Activated naive CD4-positive, alpha-beta T cell treated with Interleukin-2 at 50 U/mL for 16 hours (primary cell): ENCODE measurements around the gene LCN10.
"Not testable (repeated sequence)": the region's sequence is repeated elsewhere in the genome, so short reads cannot be mapped to it uniquely, and the experiment has no call there.

Source experiments
- DNase-seq: peaks from one replicate; pipeline ENCODE4 v3.0.0-alpha.2; 2020

Gene LCN10

GRCh38 chr9:136718345-136719194, 24.2 kb downstream of the LCN10 start:
- no peak for DNase-seq

- DNase-seq, result no peak
Measured at GRCh38 chr9:136717399-136717798, 25.3 kb downstream of the LCN10 start.

- DNase-seq, result no peak
Measured at GRCh38 chr9:136714893-136715274, 27.9 kb downstream of the LCN10 start.

- no peak for DNase-seq
Measured at GRCh38 chr9:136714096-136714892, 28.4 kb downstream of the LCN10 start.

GRCh38 chr9:136713550-136713949, 29.2 kb downstream of the LCN10 start:
- DNase-seq, result no peak

GRCh38 chr9:136712690-136713544, 29.8 kb downstream of the LCN10 start:
- no peak for DNase-seq

- no peak for DNase-seq
Measured at GRCh38 chr9:136711751-136712689, 30.7 kb downstream of the LCN10 start, which contains the start of gene DIPK1B. Gene DIPK1B (plus strand): TSS chr9:136712572. CDS start chr9:136712666, 94 bp downstream.

- not testable (repeated sequence) for DNase-seq
Measured at GRCh38 chr9:136711219-136711648, 31.5 kb downstream of the LCN10 start.

GRCh38 chr9:136710543-136710942, 32.2 kb downstream of the LCN10 start:
- DNase-seq, result no peak

- no peak for DNase-seq
Measured at GRCh38 chr9:136709454-136710109, 33.2 kb downstream of the LCN10 start.

- no peak for DNase-seq
Measured at GRCh38 chr9:136707849-136708517, 34.8 kb downstream of the LCN10 start.

- no peak for DNase-seq
Measured at GRCh38 chr9:136707011-136707410, 35.7 kb downstream of the LCN10 start.

- DNase-seq, result no peak
Measured at GRCh38 chr9:136705564-136705963, 37.2 kb downstream of the LCN10 start.

- DNase-seq, result not testable (repeated sequence)
Measured at GRCh38 chr9:136704741-136705140, 38.0 kb downstream of the LCN10 start.

GRCh38 chr9:136703276-136703860, 39.4 kb downstream of the LCN10 start:
- no peak for DNase-seq

- no peak for DNase-seq
Measured at GRCh38 chr9:136701668-136702053, 41.1 kb downstream of the LCN10 start.

- DNase-seq, result peak; percentile 75
Measured at GRCh38 chr9:136700959-136701667, 41.6 kb downstream of the LCN10 start.

GRCh38 chr9:136700304-136700703, 42.4 kb downstream of the LCN10 start:
- no peak for DNase-seq

GRCh38 chr9:136698635-136699246, 44.0 kb downstream of the LCN10 start:
- DNase-seq, result no peak
